D721Med (cell line): ENCODE data around the gene INSL4.

Experiments used
- DNase-seq: peaks from one replicate; pipeline ENCODE4 v3.0.0; 2011; ENCODE audit warnings: low spot score; ENCODE audit not compliant: insufficient read length
- FAIRE-seq: peaks from 2 replicates; lab custom pipeline; 2011; peaks lifted over from hg19 to GRCh38; lab: Jason Lieb, UNC
- TF ChIP-seq, protein P1 (sequence below): IDR thresholded peaks from 2 replicates; pipeline ENCODE4 v1.5.1; 2012; ENCODE audit warnings: mild to moderate bottlenecking, control low read depth; ENCODE audit not compliant: insufficient read depth; ENCODE audit errors: missing control alignments

Gene INSL4

DNA sequence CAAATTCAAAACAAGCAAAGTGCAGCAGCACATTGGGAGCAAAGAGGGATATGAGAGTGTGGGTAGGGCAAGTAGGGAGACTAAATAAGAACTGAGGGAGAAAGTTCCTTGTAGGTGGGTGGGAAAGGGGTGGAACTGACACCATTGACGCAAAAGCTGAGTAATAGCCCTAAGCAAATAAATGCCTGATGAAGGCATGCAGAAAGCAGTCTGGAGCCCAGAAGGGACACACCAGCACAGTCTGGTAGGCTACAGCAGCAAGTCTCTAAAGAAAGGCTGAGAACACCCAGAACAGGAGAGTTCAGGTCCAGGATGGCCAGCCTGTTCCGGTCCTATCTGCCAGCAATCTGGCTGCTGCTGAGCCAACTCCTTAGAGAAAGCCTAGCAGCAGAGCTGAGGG, at the start of gene INSL4:
Gene INSL4 (plus strand): TSS at position 208 of the 400 bp plus-strand sequence. CDS start 105 bp downstream, at position 313.
- FAIRE-seq (no peak), DNase-seq (no peak)
- TF ChIP-seq, protein P1, sequence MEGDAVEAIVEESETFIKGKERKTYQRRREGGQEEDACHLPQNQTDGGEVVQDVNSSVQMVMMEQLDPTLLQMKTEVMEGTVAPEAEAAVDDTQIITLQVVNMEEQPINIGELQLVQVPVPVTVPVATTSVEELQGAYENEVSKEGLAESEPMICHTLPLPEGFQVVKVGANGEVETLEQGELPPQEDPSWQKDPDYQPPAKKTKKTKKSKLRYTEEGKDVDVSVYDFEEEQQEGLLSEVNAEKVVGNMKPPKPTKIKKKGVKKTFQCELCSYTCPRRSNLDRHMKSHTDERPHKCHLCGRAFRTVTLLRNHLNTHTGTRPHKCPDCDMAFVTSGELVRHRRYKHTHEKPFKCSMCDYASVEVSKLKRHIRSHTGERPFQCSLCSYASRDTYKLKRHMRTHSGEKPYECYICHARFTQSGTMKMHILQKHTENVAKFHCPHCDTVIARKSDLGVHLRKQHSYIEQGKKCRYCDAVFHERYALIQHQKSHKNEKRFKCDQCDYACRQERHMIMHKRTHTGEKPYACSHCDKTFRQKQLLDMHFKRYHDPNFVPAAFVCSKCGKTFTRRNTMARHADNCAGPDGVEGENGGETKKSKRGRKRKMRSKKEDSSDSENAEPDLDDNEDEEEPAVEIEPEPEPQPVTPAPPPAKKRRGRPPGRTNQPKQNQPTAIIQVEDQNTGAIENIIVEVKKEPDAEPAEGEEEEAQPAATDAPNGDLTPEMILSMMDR = no peak

- TF ChIP-seq, protein P1 = no peak
- FAIRE-seq (no peak), DNase-seq (no peak)
These were observed 46.4 kb upstream of the INSL4 start for GRCh38 chr9:5184776-5185175.

GRCh38 chr9:5185220-5185840, 45.9 kb upstream of the INSL4 start, which contains the start of gene INSL6:
Gene INSL6 (minus strand): TSS chr9:5185639. CDS start chr9:5185602, 37 bp downstream.
- DNase-seq (no peak), FAIRE-seq (no peak)
- TF ChIP-seq, protein P1 = no peak

GRCh38 chr9:5186416-5187169, 44.6 kb upstream of the INSL4 start:
- FAIRE-seq (peak; percentile 87), DNase-seq (peak; percentile 14)
- TF ChIP-seq, protein P1 = peak; percentile 74

DNA sequence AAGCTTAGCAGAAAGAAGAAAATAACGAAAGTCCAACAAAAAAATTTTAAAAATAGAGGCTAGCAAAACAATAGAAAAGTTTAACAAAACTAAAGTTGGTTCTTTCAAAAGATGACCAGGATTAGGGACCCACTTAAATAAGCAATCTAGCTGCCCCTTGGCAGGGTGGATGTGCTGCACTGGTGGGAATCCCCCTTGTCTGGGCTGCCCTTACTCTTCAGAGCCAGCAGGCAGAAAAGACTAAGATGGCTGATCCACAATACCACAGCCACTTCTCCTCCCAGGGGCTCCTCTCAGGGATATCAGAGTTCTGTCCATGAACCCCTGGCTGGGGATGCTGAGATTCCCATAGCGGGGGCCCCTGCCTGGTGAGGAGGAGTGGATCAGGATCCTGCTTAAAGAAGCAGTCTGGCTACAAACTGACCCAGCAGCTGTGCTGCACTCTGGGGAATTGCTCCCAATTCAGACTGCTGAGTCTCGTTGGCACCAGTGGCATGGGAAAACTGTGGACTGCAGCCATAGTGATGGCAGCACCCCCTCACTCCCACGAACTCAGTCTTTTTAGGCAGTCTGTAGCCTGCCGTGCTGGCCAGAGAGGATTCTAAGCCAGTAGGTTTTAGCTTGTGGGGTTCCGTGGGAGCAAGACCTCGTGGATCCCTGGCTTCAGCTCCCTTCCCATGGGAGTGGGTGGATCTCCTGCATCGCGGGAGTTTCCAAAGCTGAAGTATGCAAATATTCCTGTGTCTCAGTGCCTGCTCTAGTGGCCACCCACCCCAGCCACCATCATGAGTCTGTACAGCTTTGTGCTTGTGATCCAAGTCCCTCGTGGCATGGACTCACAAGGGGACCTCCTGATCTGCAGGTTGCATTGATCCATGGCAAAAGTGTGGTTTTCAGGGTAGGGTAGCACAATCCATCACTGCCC, 42.9 kb upstream of the INSL4 start:
- TF ChIP-seq, protein P1 = no peak
- no peak for DNase-seq
- no peak for FAIRE-seq

- TF ChIP-seq, protein P1 = no peak
- no peak for DNase-seq
- no peak for FAIRE-seq
These were observed 39.2 kb upstream of the INSL4 start for GRCh38 chr9:5191985-5192384.
